ENCODE results near the gene PCSK7.
A peak's percentile ranks its signal among the peaks of the same experiment; 100 is the strongest.

PCSK7 gene

DNA sequence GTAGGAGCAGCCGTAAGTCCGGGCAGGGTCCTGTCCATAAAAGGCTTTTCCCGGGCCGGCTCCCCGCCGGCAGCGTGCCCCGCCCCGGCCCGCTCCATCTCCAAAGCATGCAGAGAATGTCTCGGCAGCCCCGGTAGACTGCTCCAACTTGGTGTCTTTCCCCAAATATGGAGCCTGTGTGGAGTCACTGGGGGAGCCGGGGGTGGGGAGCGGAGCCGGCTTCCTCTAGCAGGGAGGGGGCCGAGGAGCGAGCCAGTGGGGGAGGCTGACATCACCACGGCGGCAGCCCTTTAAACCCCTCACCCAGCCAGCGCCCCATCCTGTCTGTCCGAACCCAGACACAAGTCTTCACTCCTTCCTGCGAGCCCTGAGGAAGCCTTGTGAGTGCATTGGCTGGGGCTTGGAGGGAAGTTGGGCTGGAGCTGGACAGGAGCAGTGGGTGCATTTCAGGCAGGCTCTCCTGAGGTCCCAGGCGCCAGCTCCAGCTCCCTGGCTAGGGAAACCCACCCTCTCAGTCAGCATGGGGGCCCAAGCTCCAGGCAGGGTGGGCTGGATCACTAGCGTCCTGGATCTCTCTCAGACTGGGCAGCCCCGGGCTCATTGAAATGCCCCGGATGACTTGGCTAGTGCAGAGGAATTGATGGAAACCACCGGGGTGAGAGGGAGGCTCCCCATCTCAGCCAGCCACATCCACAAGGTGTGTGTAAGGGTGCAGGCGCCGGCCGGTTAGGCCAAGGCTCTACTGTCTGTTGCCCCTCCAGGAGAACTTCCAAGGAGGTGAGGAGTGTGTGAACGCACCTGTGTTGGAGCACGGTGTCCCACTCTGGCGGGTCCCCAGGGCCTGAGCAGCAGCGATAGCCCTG, 32.6 kb downstream of the PCSK7 start, which contains the start of gene TAGLN:
Gene TAGLN (plus strand): TSS at position 318 of the 863 bp plus-strand sequence. CDS start 3,644 bp downstream, outside the sequence.
- Histone ChIP-seq H3K36me3 (ENCODE audit: control insufficient read depth in 2 of 2, insufficient read depth in 2 of 2, low read length in 2 of 2) (peaks cover 18 to 19% of the 10 kb centered on the region in 2 donors), H3K27me3 (ENCODE audit: control insufficient read depth in 2 of 2, insufficient read depth in 2 of 2, low read length in 2 of 2) (no peaks in the 10 kb centered on the region), H3K4me3 (ENCODE audit: low read length in 2 of 2) (peak within 1 kb of the TSS; percentile 54 to 65), H3K9me3 (ENCODE audit: control insufficient read depth in 2 of 2, low read length in 2 of 2) (no peaks in the 10 kb centered on the region), H3K9ac (ENCODE audit: low read depth in 1 of 2, low read length in 2 of 2) (peak within 1 kb of the TSS; percentile 49 to 67), H3K27ac (ENCODE audit: low read depth in 2 of 2, low read length in 2 of 2) (peak within 1 kb of the TSS; percentile 77 to 85), H3K4me1 (ENCODE audit: control insufficient read depth in 2 of 2, insufficient read depth in 2 of 2, low read length in 2 of 2) (peaks cover 11 to 38% of the 10 kb centered on the region in 2 donors)

DNA sequence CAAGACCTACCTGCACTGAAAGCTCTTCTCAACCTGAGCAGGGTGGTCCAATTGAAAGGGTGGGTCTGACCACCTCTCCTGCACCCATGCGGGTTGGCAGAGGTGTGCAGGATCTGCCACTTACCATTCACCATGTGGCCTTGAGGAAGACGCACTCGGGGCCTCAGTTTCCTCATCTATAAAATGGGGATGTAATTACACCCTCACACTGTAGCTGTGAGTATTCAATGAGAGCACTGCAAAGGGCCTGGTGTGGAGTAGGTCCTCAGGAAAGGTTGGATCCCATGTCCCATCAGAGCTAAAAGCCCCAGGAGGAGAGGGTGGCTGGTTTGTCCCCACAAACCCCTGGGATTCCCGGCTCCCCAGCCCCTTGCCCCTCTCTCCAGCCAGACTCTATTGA, 33.3 kb downstream of the PCSK7 start:
- Histone ChIP-seq H3K9ac (ENCODE audit: low read depth in 1 of 2, low read length in 2 of 2) (peak overlapping the region; percentile 38 to 60), H3K4me1 (ENCODE audit: control insufficient read depth in 2 of 2, insufficient read depth in 2 of 2, low read length in 2 of 2) (peaks cover 11 to 38% of the 10 kb centered on the region in 2 donors)

DNA sequence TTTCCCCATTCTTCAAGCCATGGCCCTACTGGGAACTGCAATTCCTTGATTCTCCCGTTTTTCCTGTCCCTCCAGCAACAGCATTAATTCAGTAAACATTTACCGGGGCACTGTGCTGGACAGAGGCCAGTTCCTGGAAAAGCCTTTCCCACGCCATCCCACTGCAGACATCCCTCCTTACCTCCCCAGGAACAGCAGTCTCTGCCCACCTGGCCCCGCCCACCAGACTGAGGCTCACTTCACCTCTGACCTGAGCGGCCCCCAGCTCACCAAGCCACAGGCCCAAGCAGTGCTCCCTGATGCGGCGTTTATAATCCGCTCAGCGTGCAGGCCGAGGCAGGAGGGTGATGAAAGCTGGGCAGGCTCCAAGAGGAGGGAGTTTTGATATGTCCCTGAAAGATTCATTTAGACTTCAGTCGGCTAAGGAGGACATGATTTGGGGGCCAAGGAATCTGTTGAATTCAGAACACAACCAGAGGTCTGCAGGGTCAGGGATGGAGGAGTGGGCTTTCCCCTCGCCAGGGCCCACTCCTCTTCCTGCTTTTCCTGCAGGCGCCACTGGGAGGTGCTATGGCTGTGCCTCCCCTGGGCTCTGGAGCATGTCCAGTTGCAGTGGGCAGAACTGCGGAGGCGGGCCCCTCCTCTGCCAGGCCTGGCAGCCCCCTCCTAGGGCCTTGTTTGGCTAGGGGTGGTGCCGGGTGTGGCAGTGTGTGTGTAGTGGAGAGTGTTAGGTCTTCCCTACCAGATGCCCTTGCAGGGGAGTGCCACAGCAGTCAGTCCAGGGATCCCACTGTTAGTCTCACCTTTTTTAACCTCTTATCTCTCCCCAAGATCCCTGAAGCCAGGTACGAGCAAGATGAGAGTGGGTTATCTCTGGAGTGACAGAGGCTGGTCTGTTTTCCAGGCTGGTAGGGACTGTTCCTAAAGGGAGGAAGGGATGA, 34.1 kb downstream of the PCSK7 start:
- Histone ChIP-seq H3K27ac (ENCODE audit: low read depth in 2 of 2, low read length in 2 of 2) (peak overlapping the region; percentile 71 to 84), H3K36me3 (ENCODE audit: control insufficient read depth in 2 of 2, insufficient read depth in 2 of 2, low read length in 2 of 2) (peaks cover 15 to 20% of the 10 kb centered on the region in 2 donors), H3K27me3 (ENCODE audit: control insufficient read depth in 2 of 2, insufficient read depth in 2 of 2, low read length in 2 of 2) (no peaks in the 10 kb centered on the region), H3K9ac (ENCODE audit: low read depth in 1 of 2, low read length in 2 of 2) (peak overlapping the region in 1 of 2 donors; percentile 60), H3K4me1 (ENCODE audit: control insufficient read depth in 2 of 2, insufficient read depth in 2 of 2, low read length in 2 of 2) (peaks cover 11 to 38% of the 10 kb centered on the region in 2 donors), H3K9me3 (ENCODE audit: control insufficient read depth in 2 of 2, low read length in 2 of 2) (no peaks in the 10 kb centered on the region), H3K4me3 (ENCODE audit: low read length in 2 of 2) (peak overlapping the region in 1 of 2 donors; percentile 49)

More for the DNA sequence above, 33.3 kb downstream of the PCSK7 start:
- H3K4me3 ChIP-seq (ENCODE audit: low read length in 2 of 2), result peak overlapping the region in 1 of 2 donors; percentile 49
- H3K9me3 ChIP-seq (ENCODE audit: control insufficient read depth in 2 of 2, low read length in 2 of 2), result no peaks in the 10 kb centered on the region
- peak overlapping the region; percentile 71 to 84 for H3K27ac ChIP-seq (ENCODE audit: low read depth in 2 of 2, low read length in 2 of 2)
- H3K27me3 ChIP-seq (ENCODE audit: control insufficient read depth in 2 of 2, insufficient read depth in 2 of 2, low read length in 2 of 2), result no peaks in the 10 kb centered on the region
- H3K36me3 ChIP-seq (ENCODE audit: control insufficient read depth in 2 of 2, insufficient read depth in 2 of 2, low read length in 2 of 2), result peaks cover 12 to 17% of the 10 kb centered on the region in 2 donors

DNA sequence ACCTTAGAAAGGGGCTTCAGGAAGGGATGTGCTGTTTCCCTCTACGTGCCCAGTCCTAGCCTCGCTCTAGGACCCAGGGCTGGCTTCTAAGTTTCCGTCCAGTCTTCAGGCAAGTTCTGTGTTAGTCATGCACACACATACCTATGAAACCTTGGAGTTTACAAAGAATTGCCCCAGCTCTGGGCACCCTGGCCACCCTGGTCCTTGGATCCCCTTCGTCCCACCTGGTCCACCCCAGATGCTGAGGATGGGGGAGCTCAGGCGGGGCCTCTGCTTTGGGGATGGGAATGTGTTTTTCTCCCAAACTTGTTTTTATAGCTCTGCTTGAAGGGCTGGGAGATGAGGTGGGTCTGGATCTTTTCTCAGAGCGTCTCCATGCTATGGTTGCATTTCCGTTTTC, 34.9 kb downstream of the PCSK7 start:
- peak overlapping the region in 1 of 2 donors; percentile 60 for H3K9ac ChIP-seq (ENCODE audit: low read depth in 1 of 2, low read length in 2 of 2)
- no peaks in the 10 kb centered on the region for H3K27me3 ChIP-seq (ENCODE audit: control insufficient read depth in 2 of 2, insufficient read depth in 2 of 2, low read length in 2 of 2)
- H3K27ac ChIP-seq (ENCODE audit: low read depth in 2 of 2, low read length in 2 of 2), result peak overlapping the region in 1 of 2 donors; percentile 43
- H3K4me3 ChIP-seq (ENCODE audit: low read length in 2 of 2), result no peak overlapping the region
- H3K36me3 ChIP-seq (ENCODE audit: control insufficient read depth in 2 of 2, insufficient read depth in 2 of 2, low read length in 2 of 2), result peaks cover 21 to 27% of the 10 kb centered on the region in 2 donors
- peaks cover 11 to 38% of the 10 kb centered on the region in 2 donors for H3K4me1 ChIP-seq (ENCODE audit: control insufficient read depth in 2 of 2, insufficient read depth in 2 of 2, low read length in 2 of 2)
- no peaks in the 10 kb centered on the region for H3K9me3 ChIP-seq (ENCODE audit: control insufficient read depth in 2 of 2, low read length in 2 of 2)

DNA sequence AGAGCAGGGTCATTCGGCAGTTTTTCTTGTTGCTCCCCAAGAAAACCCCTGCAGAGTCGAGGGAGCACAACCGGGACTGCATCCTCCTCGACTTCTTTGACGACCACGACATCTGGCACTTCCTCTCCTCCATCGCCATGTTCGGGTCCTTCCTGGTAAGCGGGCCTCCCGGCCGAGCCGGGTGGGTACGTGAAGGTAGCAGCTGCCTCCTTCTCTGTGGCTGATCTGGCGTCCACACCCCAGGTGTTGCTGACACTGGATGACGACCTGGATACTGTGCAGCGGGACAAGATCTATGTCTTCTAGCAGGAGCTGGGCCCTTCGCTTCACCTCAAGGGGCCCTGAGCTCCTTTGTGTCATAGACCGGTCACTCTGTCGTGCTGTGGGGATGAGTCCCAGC, 36.1 kb downstream of the PCSK7 start:
- H3K4me3 ChIP-seq (ENCODE audit: low read length in 2 of 2), result no peak overlapping the region
- H3K36me3 ChIP-seq (ENCODE audit: control insufficient read depth in 2 of 2, insufficient read depth in 2 of 2, low read length in 2 of 2), result peaks cover 28 to 36% of the 10 kb centered on the region in 2 donors
- H3K4me1 ChIP-seq (ENCODE audit: control insufficient read depth in 2 of 2, insufficient read depth in 2 of 2, low read length in 2 of 2), result peaks cover 11 to 34% of the 10 kb centered on the region in 2 donors
- H3K9me3 ChIP-seq (ENCODE audit: control insufficient read depth in 2 of 2, low read length in 2 of 2), result no peaks in the 10 kb centered on the region
- H3K9ac ChIP-seq (ENCODE audit: low read depth in 1 of 2, low read length in 2 of 2), result no peak overlapping the region
- peak overlapping the region; percentile 54 to 57 for H3K27ac ChIP-seq (ENCODE audit: low read depth in 2 of 2, low read length in 2 of 2)
- H3K27me3 ChIP-seq (ENCODE audit: control insufficient read depth in 2 of 2, insufficient read depth in 2 of 2, low read length in 2 of 2), result no peaks in the 10 kb centered on the region

DNA sequence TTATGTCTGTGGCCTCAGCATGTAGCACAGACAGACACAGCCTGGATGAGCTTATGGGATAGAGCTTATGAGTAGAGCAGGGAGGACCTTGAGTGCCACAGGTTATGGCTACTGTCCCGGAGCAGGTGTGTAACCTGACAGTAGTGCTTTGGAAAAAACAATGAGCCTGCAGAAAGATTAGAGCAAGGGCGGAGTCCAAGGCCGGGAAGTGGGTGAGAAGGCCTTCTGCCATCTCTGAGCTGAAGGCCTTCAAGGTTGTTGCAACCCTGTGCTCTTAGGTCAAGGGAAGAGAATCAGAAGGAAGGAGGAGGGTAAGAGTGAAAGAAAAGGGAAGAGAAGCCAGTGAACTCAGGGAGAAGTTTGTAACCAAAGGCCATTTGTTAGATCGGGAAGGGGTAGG, 36.6 kb downstream of the PCSK7 start:
- no peaks in the 10 kb centered on the region for H3K9me3 ChIP-seq (ENCODE audit: control insufficient read depth in 2 of 2, low read length in 2 of 2)
- H3K27me3 ChIP-seq (ENCODE audit: control insufficient read depth in 2 of 2, insufficient read depth in 2 of 2, low read length in 2 of 2), result no peaks in the 10 kb centered on the region
- peak overlapping the region in 1 of 2 donors; percentile 13 for H3K4me3 ChIP-seq (ENCODE audit: low read length in 2 of 2)
- H3K36me3 ChIP-seq (ENCODE audit: control insufficient read depth in 2 of 2, insufficient read depth in 2 of 2, low read length in 2 of 2), result peaks cover 33 to 41% of the 10 kb centered on the region in 2 donors
- peak overlapping the region; percentile 54 to 57 for H3K27ac ChIP-seq (ENCODE audit: low read depth in 2 of 2, low read length in 2 of 2)
- peaks cover 11 to 34% of the 10 kb centered on the region in 2 donors for H3K4me1 ChIP-seq (ENCODE audit: control insufficient read depth in 2 of 2, insufficient read depth in 2 of 2, low read length in 2 of 2)
- no peak overlapping the region for H3K9ac ChIP-seq (ENCODE audit: low read depth in 1 of 2, low read length in 2 of 2)

DNA sequence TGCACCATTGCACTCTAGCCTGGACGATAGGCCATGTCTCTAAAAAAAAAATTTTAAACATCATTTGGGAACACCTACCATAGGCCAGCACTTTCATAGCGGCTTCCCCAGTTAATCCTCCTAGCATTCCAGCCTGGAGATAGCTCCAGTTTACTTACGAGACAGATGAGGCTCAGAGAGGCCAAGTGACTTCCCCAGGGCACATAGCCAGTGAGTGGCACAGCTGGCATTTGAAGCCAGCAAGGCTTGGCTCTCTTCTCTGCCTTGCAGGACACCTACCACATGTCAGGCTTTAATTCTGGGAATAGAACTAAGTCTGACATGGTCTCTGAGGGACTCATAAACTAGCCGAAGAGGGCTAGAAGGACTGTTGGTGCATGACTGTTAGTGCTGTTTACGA, 37.6 kb downstream of the PCSK7 start:
- peaks cover 42 to 50% of the 10 kb centered on the region in 2 donors for H3K36me3 ChIP-seq (ENCODE audit: control insufficient read depth in 2 of 2, insufficient read depth in 2 of 2, low read length in 2 of 2)
- H3K4me1 ChIP-seq (ENCODE audit: control insufficient read depth in 2 of 2, insufficient read depth in 2 of 2, low read length in 2 of 2), result peaks cover 17 to 35% of the 10 kb centered on the region in 2 donors

DNA sequence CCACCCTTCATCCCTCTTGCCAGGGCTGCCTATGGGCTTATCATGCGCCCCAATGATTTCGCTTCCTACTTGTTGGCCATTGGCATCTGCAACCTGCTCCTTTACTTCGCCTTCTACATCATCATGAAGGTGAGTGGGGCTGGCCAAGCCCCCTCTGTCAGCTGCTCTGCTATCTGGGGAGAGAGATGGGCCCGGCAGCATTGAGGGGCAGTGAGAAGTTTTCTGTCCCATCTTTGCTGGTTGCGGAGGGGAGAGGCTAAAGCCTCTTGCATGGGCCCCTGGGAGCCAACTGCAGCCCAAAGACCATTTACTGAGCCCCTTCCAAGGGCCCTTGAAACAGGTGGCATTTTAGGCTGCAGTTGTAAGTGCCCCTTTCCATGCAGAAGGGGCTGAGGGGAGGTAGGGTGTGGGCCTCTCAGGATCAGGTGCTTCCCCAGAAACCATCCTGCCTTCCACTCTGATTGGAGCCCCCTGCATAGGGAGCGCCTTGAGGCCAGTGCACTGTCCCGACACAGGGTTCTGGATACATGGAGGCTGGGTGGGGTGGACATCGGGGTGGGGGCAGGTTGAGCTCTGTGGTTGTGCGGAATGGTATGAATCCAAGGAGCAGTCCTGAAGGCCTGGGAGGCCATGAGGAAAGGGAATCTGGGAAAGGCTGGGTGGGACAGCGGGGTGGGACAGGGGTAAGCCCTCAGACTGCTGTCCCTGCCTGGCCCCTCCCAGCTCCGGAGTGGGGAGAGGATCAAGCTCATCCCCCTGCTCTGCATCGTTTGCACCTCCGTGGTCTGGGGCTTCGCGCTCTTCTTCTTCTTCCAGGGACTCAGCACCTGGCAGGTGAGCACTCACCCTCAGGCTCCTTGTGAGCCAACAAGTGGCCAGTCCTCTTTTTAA, 38.5 kb downstream of the PCSK7 start:
- Histone ChIP-seq H3K9me3 (ENCODE audit: control insufficient read depth in 2 of 2, low read length in 2 of 2) (no peaks in the 10 kb centered on the region), H3K4me1 (ENCODE audit: control insufficient read depth in 2 of 2, insufficient read depth in 2 of 2, low read length in 2 of 2) (peaks cover 17 to 34% of the 10 kb centered on the region in 2 donors), H3K27ac (ENCODE audit: low read depth in 2 of 2, low read length in 2 of 2) (no peak overlapping the region), H3K9ac (ENCODE audit: low read depth in 1 of 2, low read length in 2 of 2) (no peak overlapping the region), H3K27me3 (ENCODE audit: control insufficient read depth in 2 of 2, insufficient read depth in 2 of 2, low read length in 2 of 2) (no peaks in the 10 kb centered on the region), H3K4me3 (ENCODE audit: low read length in 2 of 2) (no peak overlapping the region), H3K36me3 (ENCODE audit: control insufficient read depth in 2 of 2, insufficient read depth in 2 of 2, low read length in 2 of 2) (peaks cover 50 to 58% of the 10 kb centered on the region in 2 donors)

More for the DNA sequence above, 37.6 kb downstream of the PCSK7 start:
- no peak overlapping the region for H3K27ac ChIP-seq (ENCODE audit: low read depth in 2 of 2, low read length in 2 of 2)
- no peaks in the 10 kb centered on the region for H3K9me3 ChIP-seq (ENCODE audit: control insufficient read depth in 2 of 2, low read length in 2 of 2)
- no peak overlapping the region for H3K4me3 ChIP-seq (ENCODE audit: low read length in 2 of 2)
- H3K9ac ChIP-seq (ENCODE audit: low read depth in 1 of 2, low read length in 2 of 2), result no peak overlapping the region
- no peaks in the 10 kb centered on the region for H3K27me3 ChIP-seq (ENCODE audit: control insufficient read depth in 2 of 2, insufficient read depth in 2 of 2, low read length in 2 of 2)

DNA sequence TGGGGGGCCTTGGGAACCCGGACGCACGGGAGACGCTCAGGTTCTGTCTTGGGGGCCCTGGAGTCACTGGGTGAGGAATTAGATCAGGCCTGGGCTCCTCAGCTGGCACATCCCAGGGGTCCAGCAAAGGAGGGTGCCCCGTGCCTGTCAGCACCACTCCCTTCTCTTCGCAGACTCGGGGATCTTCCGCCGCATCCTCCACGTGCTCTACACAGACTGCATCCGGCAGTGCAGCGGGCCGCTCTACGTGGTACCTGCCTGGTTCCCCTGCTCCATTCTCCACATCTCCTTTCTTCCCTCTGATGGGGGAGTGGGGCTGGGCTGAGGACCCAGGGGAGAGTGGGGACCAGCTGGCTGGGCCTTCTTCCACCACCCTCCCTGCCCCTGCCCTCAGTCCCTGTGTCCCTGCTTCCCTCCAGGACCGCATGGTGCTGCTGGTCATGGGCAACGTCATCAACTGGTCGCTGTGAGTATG, 39.4 kb downstream of the PCSK7 start:
- no peak overlapping the region for H3K27ac ChIP-seq (ENCODE audit: low read depth in 2 of 2, low read length in 2 of 2)
- H3K9me3 ChIP-seq (ENCODE audit: control insufficient read depth in 2 of 2, low read length in 2 of 2), result no peaks in the 10 kb centered on the region
- no peaks in the 10 kb centered on the region for H3K27me3 ChIP-seq (ENCODE audit: control insufficient read depth in 2 of 2, insufficient read depth in 2 of 2, low read length in 2 of 2)
- H3K36me3 ChIP-seq (ENCODE audit: control insufficient read depth in 2 of 2, insufficient read depth in 2 of 2, low read length in 2 of 2), result peaks cover 59 to 67% of the 10 kb centered on the region in 2 donors
- no peak overlapping the region for H3K9ac ChIP-seq (ENCODE audit: low read depth in 1 of 2, low read length in 2 of 2)
- no peak overlapping the region for H3K4me3 ChIP-seq (ENCODE audit: low read length in 2 of 2)
- H3K4me1 ChIP-seq (ENCODE audit: control insufficient read depth in 2 of 2, insufficient read depth in 2 of 2, low read length in 2 of 2), result peaks cover 13 to 25% of the 10 kb centered on the region in 2 donors

All from mucosa of rectum (tissue), 2 donors.